Metanephros (tissue), 2 donors: Measurements from ENCODE around the gene GCDH. TPM values are rescaled to one million over a fixed set of nuclear protein-coding genes. Genes with fewer than 3 reads are reported as not detected.

Experiments
- small RNA-seq: library from RNA; depleted of rRNA; stranded (forward); fragments of <200 nt; gene quantifications from one replicate; pipeline ENCODE3, GENCODE V24; 2014; ENCODE audit warnings: low replicate concordance
- total RNA-seq: library from RNA; depleted of rRNA; stranded (reverse); fragments of >200 nt; gene quantifications from one replicate; pipeline ENCODE4 v1.2.3, GENCODE V29; 2014

Gene GCDH
- 45.0 TPM for total RNA-seq

DNA sequence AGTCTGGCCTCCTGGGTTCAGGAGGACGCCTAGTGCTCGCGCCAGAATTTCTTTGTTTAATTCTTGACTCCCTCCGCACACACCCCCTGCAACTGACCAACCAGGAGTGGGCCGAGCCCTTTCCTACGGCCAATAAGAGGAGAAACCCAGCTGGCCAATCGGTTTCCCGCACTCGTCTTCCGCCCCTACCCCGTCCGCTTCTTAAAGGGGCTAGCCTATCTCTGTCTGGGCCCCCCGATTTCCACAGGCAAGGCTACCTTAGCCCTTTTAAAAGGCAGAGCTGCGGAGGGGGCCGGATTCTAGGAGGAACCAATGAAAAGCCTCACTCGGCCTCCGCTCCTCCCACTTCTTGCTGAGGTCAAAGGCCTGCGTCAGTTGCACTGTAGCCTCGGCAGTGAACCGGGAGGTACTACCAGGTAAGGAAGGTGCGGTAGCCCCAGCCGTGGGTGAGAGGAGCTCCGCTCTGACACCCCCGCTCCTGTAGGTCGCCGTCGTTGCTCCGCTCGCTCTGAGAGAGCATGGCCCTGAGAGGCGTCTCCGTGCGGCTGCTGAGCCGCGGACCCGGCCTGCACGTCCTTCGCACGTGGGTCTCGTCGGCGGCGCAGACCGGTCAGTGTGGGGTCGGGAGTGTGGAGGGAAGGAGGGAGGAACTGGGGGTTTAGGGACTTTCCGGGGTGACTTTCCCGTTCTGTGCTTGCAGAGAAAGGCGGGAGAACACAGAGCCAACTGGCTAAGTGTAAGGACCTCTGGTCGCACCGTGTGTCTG is at the start of gene GCDH:
TSS of gene GCDH (plus strand) at position 374 of the 766 bp plus-strand sequence. CDS start at position 519, 145 bp downstream.

DNA sequence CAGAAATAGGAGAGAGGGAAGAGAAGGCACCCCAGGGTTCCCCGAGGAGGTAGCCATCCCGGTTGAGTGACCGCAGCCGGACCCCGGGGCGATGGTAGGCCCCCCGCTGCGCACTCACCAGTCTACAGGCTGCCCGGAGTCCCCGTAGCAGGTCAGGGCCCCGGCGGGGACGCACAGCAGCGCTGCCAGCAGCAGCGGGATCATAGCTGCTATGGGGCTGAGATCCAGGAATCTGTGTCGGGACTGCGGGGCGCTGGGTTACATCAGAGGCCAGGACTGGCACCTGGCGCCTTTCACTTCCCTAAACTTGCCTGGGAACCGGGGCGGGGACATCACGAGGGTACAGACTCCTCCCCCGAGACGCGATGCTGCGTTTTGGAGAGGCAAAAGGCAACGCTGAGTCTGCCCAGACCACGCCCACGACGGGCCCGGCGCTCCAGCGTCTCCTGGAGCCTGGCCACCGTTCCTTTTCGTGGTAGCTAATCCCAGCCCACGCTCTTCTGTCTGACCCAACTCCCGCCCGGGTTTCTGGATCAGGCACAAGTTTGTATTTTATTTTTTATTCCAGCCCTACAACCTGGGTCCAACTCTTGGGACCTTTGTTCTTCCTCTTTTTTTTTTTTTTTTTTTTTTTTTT is 9.7 kb upstream of the GCDH start, which contains the start of gene DNASE2:
TSS of gene DNASE2 (minus strand) at position 278 of the 637 bp plus-strand sequence. CDS start at position 204, 74 bp downstream.

DNA sequence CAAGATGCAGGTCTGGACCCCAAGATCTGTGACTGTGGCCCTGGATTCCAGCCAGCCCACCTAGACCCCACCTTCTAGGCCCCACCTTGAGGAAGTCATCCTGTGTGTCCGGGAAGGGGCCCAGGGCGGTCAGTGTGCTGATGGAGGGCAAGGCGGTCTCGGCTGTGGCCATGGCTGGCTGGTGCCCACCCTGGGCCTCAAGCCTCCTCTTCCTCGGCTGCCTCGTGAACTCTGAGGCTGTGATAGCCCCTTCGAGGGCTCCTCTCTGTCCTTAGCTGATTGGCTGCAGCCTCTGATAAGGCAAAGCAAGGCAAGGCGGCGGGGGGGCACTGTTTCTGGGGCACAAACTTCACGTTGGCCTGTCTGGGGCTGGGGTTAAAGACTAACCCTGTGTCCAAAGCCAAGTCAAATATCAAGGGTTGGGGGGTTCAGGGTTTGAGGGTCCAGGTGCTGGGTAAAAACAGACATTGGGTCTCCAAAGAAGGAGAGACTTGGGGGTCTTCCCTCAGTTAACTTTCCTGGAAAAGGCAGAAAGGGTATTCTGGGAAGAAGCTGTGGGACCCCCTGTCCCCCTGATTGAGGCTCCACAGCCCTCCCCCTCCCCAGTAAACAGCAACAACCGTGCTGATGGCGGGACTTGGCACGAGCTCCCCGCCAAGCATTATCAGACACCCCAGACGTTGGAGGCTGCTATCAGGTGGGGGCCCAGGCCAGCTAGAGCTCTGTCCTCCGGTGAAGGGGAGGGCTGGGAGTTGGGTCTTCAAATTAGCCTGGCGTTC is 3.8 kb upstream of the GCDH start, which contains the start of gene KLF1:
TSS of gene KLF1 (minus strand) at position 233 of the 779 bp plus-strand sequence. CDS start at position 172, 61 bp downstream.

DNA sequence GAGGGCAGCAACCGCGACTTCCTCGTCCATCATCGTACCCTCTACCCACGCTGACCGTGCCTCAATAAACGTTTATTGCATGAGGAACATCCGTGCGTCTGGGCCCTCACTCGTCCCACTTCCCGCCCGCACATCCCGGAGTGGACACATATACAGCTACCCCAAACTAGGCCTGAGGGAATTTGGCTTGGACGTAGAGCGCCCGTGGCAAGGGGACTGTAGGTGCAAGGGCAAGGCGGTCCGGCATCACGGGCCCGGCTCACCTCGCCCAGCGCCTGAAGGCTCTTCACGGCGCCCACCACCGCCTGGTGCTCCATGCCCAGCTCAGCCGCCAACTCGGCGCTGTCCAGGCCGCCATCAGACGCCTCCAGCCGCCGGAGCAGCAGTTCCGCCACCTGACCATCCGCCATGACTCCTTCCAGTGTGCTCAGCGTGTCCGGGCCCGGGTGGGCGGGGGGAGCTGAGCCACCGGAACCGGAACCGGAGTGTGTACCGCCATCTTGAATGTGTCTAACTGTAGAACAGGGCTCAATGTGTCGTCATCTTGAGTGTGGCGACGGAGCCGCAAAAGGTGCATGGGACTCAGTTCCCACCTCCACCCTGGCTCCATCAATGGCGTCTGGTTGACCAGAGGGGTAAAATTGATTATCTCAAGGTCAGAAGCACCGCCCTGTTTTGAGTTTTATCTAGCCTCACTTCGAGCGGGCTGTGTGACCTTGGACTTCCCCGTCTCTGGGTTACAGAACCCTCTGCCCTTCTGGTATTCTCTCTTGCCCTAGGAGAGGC is 42.5 kb downstream of the GCDH start, which contains the start of gene FARSA:
TSS of gene FARSA (minus strand) at position 425 of the 786 bp plus-strand sequence. CDS start at position 410, 15 bp downstream.

DNA sequence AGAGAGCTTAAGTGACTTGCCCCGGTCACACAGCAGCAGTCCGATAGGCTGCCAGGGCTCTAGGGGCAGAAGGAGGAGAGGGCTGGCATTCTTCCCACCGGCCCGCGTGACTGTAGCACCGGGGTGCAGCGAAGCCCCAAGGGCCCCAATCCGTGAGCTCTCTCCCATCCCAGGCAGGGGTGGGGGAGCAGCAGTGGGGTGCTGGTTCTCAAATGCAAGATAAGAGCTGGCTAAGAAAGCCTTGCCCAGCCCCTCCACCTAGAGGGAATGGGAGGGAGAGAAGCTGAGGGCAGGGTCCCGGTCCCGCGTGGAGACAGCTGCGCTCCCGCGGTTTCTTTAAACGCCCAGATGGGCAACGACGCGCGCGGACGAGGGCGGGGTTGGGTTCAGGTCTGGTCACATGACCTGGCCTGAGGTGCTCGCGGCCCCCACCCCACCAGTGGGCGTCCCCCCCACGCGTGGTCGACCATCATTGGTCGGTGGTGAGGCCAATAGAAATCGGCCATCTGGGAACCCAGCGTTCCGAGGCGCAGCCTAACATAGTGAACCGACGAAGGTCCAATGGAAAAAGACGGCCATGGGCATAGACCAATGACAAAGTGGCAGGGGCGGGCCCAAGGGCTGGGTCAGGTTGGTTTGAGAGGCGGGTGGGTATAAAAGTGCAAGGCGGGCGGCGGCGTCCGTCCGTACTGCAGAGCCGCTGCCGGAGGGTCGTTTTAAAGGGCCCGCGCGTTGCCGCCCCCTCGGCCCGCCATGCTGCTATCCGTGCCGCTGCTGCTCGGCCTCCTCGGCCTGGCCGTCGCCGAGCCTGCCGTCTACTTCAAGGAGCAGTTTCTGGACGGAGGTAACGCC is 47.2 kb downstream of the GCDH start, which contains the start of gene CALR:
TSS of gene CALR (plus strand) at position 683 of the 852 bp plus-strand sequence. CDS start at position 754, 71 bp downstream.

DNA sequence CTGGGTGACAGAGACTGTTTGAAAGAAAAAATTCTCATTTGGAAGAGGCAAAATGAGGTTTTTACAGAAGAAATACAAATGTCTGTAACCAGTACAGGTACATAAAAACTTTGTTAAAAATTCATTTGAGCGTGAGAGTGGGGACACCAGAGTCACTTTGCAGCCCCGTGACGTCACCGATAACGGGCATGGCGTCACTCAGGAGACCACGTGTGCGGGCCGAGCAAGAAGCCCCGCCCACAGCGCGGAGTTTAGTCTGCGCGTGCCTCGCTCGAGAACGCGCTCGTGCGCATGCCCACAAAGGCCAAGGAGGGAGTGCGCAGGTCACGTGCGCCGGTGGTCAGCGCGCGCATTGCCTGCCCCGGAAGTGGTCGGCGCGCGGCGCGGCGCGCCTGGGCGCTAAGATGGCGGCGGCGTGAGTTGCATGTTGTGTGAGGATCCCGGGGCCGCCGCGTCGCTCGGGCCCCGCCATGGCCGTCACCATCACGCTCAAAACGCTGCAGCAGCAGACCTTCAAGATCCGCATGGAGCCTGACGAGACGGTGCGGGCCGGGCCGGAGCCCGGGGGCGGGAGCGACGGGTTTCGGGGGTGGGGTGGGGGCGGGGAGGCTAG is 54.6 kb downstream of the GCDH start, which contains the start of gene RAD23A:
TSS of gene RAD23A (plus strand) at position 384 of the 613 bp plus-strand sequence. CDS start at position 471, 87 bp downstream.

Small RNAs within 50 kb of the gene (small RNA-seq; reads per million reads assigned to genes)
- gene MIR5695 (0.16 reads per million), gene MIR6515 (not detected), gene MIR6794 (not detected)

Other genes starting within 250 kb of the GCDH start
- gene MAN2B1, start 224.4 kb upstream of the GCDH start, total RNA-seq = 52.4 TPM
- 12.7 TPM for gene WDR83, start 224.4 kb upstream of the GCDH start, total RNA-seq
- gene DHPS, start 209.3 kb upstream of the GCDH start, total RNA-seq = 85.2 TPM
- gene GNG14, start 203.2 kb upstream of the GCDH start, total RNA-seq = not detected
- 13.4 TPM for gene FBXW9, start 194.5 kb upstream of the GCDH start, total RNA-seq
- gene TNPO2, start 167.2 kb upstream of the GCDH start, total RNA-seq = 75.0 TPM
- 87.8 TPM for gene TRIR, start 156.5 kb upstream of the GCDH start, total RNA-seq
- gene GET3, start 153.7 kb upstream of the GCDH start, total RNA-seq = 48.2 TPM
- gene BEST2, start 139.4 kb upstream of the GCDH start, total RNA-seq = not detected
- gene HOOK2, start 115.6 kb upstream of the GCDH start, total RNA-seq = 55.4 TPM
- gene JUNB, start 99.7 kb upstream of the GCDH start, total RNA-seq = 219 TPM
- 324 TPM for gene PRDX2, start 89.4 kb upstream of the GCDH start, total RNA-seq
- gene THSD8, start 89.1 kb upstream of the GCDH start, total RNA-seq = not detected
- gene RNASEH2A, start 84.6 kb upstream of the GCDH start, total RNA-seq = 14.4 TPM
- gene RTBDN, start 56.6 kb upstream of the GCDH start, total RNA-seq = not detected
- 1.1 TPM for gene MAST1, start 52.6 kb upstream of the GCDH start, total RNA-seq
- 15.4 TPM for gene DNASE2, start 9.7 kb upstream of the GCDH start, total RNA-seq
- 7.1 TPM for gene KLF1, start 4.0 kb upstream of the GCDH start, total RNA-seq
- gene SYCE2, start 28.1 kb downstream of the GCDH start, total RNA-seq = 1.4 TPM
- gene FARSA, start 42.6 kb downstream of the GCDH start, total RNA-seq = 49.1 TPM
- gene CALR, start 47.4 kb downstream of the GCDH start, total RNA-seq = 525 TPM
- gene RAD23A, start 54.7 kb downstream of the GCDH start, total RNA-seq = 77.2 TPM
- 19.3 TPM for gene GADD45GIP1, start 66.1 kb downstream of the GCDH start, total RNA-seq
- gene DAND5, start 78.4 kb downstream of the GCDH start, total RNA-seq = not detected
- 48.9 TPM for gene NFIX, start 104.3 kb downstream of the GCDH start, total RNA-seq
- 24.1 TPM for gene LYL1, start 211.7 kb downstream of the GCDH start, total RNA-seq
- gene TRMT1, start 225.6 kb downstream of the GCDH start, total RNA-seq = 28.3 TPM
- gene NACC1, start 227.1 kb downstream of the GCDH start, total RNA-seq = 20.8 TPM